Tibial nerve (tissue), 4 donors: ENCODE data around the gene CLEC11A. TPM values are rescaled to one million over a fixed set of nuclear protein-coding genes. Genes with fewer than 3 reads are reported as not detected.

Experiments used
- DNase-seq, 2 donors: peaks; one replicate each; pipeline ENCODE4 v3.0.0-alpha.2; 2019; ENCODE audit warnings: low spot score in 2 of 2
- H3K27ac ChIP-seq, 4 donors: fragments of 200-600 bp; sonication (generic) in 3 of 4; one replicate each; pipeline ENCODE4 v1.5.1; 2017 to 2019; ENCODE audit warnings: mild to moderate bottlenecking in 1 of 4
- H3K27me3 ChIP-seq, 2 donors: fragments of 200-600 bp; sonication (generic) in 1 of 2; one replicate each; pipeline versions ENCODE4 v1.5.1 to v1.6.0; 2017 to 2019
- H3K36me3 ChIP-seq, 3 donors: fragments of 200-600 bp; sonication (generic); one replicate each; pipeline ENCODE4 v1.5.1; 2018 to 2019
- H3K4me1 ChIP-seq, 4 donors: fragments of 200-600 bp; sonication (generic) in 3 of 4; one replicate each; pipeline ENCODE4 v1.5.1; 2017 to 2019
- H3K4me3 ChIP-seq, 4 donors: fragments of 200-600 bp; sonication (generic) in 3 of 4; one replicate each; pipeline ENCODE4 v1.5.1; 2017 to 2019; ENCODE audit warnings: mild to moderate bottlenecking in 1 of 4, moderate library complexity in 1 of 4
- H3K9me3 ChIP-seq, 4 donors: fragments of 200-600 bp; sonication (generic) in 3 of 4; one replicate each; pipeline ENCODE4 v1.5.1; 2017 to 2019
- EP300 ChIP-seq, 2 donors: sonication (generic); formaldehyde crosslinking; IDR thresholded peaks; one replicate each; pipeline ENCODE4 v1.6.1; 2017; ENCODE audit warnings: antibody characterized with exemption in 2 of 2, mild to moderate bottlenecking in 1 of 2
- POLR2A ChIP-seq, 2 donors: fragments of 450-650 bp; IDR thresholded peaks; one replicate each; pipeline ENCODE4 v1.6.1; 2017; ENCODE audit warnings: antibody characterized with exemption in 2 of 2, mild to moderate bottlenecking in 2 of 2, moderate library complexity in 2 of 2
- WGBS, 2 donors: methylation state at CpG; one replicate each; pipeline ENCODE4 v1.1.5; 2018; 5-methylcytosine and 5-hydroxymethylcytosine counted together
- total RNA-seq, 4 donors: library from RNA; depleted of rRNA; stranded (reverse); fragments of >200 nt; gene quantifications; one replicate each; pipeline ENCODE4 v1.1.0, GENCODE V29; 2016
- TF ChIP-seq, protein P1 (sequence below), 5 experiments: fragments of 200-600 bp in 3 of 5; fragments of 450-650 bp in 2 of 5; sonication (generic) in 3 of 5; IDR thresholded peaks; one replicate each; pipeline ENCODE4 v1.5.1; 2016 to 2019; ENCODE audit warnings: antibody characterized with exemption in 5 of 5, mild to moderate bottlenecking in 3 of 5, moderate library complexity in 2 of 5

CLEC11A gene
- total RNA-seq, 4 donors from 2014 or later, result 13.3 to 53.1 (median 25.9) TPM

DNA sequence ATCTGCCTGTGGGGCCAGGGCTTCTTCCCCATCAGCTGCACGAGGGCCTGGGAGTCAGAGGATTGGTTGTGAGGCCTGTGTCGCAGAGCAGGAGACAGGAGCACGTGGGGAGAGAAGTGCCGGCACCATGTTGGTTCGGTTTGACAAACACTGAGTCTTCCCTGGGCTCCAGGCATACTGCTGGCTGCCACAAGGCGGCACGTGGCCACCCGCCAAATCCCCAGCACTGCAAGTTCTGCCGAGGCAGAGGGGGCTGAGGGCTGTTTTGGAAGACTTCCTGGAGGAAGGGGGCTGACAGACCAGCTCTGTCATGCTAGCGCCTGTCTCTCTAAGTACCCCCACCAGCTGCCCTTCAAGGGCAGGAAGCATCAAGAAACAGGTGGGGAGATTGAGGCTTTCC, 13.1 kb upstream of the CLEC11A start:
- WGBS, 2 donors, result 58 to 60% methylated on average over 10 of the region's 10 CpGs
- TF ChIP-seq EP300 (IDR thresholded peaks at IDR 0.05) (no peak), POLR2A (IDR thresholded peaks at IDR 0.05) (no peak)
- TF ChIP-seq, protein P1, sequence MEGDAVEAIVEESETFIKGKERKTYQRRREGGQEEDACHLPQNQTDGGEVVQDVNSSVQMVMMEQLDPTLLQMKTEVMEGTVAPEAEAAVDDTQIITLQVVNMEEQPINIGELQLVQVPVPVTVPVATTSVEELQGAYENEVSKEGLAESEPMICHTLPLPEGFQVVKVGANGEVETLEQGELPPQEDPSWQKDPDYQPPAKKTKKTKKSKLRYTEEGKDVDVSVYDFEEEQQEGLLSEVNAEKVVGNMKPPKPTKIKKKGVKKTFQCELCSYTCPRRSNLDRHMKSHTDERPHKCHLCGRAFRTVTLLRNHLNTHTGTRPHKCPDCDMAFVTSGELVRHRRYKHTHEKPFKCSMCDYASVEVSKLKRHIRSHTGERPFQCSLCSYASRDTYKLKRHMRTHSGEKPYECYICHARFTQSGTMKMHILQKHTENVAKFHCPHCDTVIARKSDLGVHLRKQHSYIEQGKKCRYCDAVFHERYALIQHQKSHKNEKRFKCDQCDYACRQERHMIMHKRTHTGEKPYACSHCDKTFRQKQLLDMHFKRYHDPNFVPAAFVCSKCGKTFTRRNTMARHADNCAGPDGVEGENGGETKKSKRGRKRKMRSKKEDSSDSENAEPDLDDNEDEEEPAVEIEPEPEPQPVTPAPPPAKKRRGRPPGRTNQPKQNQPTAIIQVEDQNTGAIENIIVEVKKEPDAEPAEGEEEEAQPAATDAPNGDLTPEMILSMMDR (IDR thresholded peaks at IDR 0.05), result no peak
- H3K36me3 ChIP-seq, result no peaks in the 10 kb centered on the region
- H3K4me3 ChIP-seq, result no peak overlapping the region
- peaks cover 0 to 24% of the 10 kb centered on the region in 2 donors for H3K27me3 ChIP-seq
- DNase-seq, result no peak
- no peak overlapping the region for H3K27ac ChIP-seq
- H3K4me1 ChIP-seq, result no peaks in the 10 kb centered on the region
- H3K9me3 ChIP-seq, result peaks cover 0 to 10% (median 0%) of the 10 kb centered on the region in 4 donors

DNA sequence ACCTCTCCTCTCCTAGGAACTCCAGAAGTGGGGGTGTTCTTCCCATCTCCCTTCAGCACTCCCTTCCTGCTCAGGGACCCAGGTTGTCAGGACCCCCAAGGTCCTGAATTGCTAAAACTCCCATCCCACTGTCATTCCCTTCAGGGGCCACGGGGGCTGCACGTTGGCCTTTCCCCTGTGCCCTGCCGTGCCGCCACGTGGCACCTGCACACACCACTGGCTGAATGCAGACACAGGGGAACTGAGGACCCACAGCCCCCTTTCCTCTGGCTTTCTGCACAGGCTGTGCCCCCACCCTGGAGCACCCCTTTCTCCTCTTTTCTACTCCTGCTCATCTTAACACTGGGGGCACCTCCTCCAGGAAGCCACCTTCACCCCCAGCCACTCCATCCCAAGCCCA, 12.6 kb upstream of the CLEC11A start:
- H3K36me3 ChIP-seq, result no peaks in the 10 kb centered on the region
- H3K27me3 ChIP-seq, result peaks cover 0 to 27% of the 10 kb centered on the region in 2 donors

DNA sequence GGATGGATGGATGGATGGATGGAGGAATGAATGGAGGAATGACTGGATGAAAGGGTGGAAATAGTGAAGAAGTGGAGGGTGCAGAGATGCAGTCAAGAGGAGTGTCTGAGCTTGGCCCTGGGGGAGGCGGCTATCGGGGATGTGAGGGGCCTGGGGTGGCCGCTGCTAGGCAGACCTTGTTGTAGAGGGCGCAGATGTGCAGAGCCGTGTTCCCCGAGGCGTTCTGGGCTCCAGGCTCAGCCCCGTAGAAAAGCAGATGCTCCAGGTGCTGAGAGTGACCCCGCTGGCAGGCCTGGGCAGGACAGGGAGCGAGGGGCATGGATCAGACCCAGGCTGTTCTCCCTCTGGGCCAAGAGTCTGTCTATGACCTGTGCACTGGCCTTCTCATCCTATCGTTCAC, 12.0 kb upstream of the CLEC11A start:
- TF ChIP-seq EP300 (IDR thresholded peaks at IDR 0.05) (no peak), POLR2A (IDR thresholded peaks at IDR 0.05) (no peak)
- TF ChIP-seq, protein P1 (IDR thresholded peaks at IDR 0.05), result no peak
- WGBS, 2 donors, result 76 to 79% methylated on average over 10 to 11 of the region's 11 CpGs
- H3K4me1 ChIP-seq, result no peaks in the 10 kb centered on the region

More for the DNA sequence above, 12.6 kb upstream of the CLEC11A start:
- Histone ChIP-seq H3K27ac (no peak overlapping the region), H3K4me1 (no peaks in the 10 kb centered on the region), H3K4me3 (no peak overlapping the region), H3K9me3 (peaks cover 0 to 10% (median 0%) of the 10 kb centered on the region in 4 donors)
- no peak for TF ChIP-seq EP300 (IDR thresholded peaks at IDR 0.05)
- TF ChIP-seq, protein P1 (IDR thresholded peaks at IDR 0.05), result no peak
- no peak for TF ChIP-seq POLR2A (IDR thresholded peaks at IDR 0.05)
- 84 to 91% methylated on average over 5 of the region's 5 CpGs for WGBS, 2 donors
- DNase-seq, result no peak

DNA sequence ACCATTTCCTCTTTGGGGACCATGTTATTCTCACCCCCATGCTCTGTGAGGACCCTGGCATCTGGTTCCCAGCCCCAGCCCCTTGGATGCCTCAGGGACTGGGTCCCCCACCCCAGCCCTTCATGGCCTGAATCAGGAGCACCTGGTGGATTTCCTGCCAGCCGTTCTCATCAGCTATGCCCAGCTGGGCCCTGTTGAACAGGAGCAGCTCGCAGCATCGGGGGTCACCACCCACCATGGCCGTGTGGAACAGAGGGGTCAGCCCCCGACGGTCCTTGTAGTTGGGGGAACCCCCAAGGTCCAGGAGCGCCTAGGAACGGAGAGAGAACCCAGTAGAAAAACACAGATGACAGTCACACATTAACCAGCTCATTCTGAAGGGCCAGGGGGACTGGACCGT, 11.4 kb upstream of the CLEC11A start:
- peaks cover 0 to 38% of the 10 kb centered on the region in 2 donors for H3K27me3 ChIP-seq
- no peak for TF ChIP-seq POLR2A (IDR thresholded peaks at IDR 0.05)
- TF ChIP-seq EP300 (IDR thresholded peaks at IDR 0.05), result no peak
- TF ChIP-seq, protein P1 (IDR thresholded peaks at IDR 0.05), result no peak

More for the DNA sequence above, 12.0 kb upstream of the CLEC11A start:
- no peak overlapping the region for H3K27ac ChIP-seq
- DNase-seq, result no peak
- peaks cover 0 to 32% of the 10 kb centered on the region in 2 donors for H3K27me3 ChIP-seq
- no peak overlapping the region for H3K4me3 ChIP-seq
- no peaks in the 10 kb centered on the region for H3K36me3 ChIP-seq
- H3K9me3 ChIP-seq, result peaks cover 0 to 10% (median 0%) of the 10 kb centered on the region in 4 donors

DNA sequence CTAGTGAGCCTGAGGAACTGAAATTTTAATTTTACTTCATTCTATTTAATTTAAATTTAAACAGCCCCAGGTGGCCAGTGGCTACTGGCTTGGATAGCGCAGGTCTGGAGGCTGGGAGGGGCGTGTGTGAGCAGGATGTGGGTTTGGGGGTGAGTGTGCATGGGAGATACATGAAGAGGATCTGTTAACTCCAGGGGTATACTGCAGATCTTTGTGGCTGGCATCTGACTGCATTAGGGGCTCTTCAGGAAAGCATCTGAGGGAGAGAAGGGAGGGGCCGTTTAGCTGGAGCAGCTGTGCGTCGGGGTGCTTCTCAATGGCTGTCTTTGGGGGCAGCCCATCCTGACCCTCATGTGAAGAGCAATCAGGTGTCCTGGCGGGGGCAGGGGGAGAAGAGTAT, 10.3 kb upstream of the CLEC11A start:
- no peak overlapping the region for H3K27ac ChIP-seq

More for the DNA sequence above, 11.4 kb upstream of the CLEC11A start:
- Histone ChIP-seq H3K4me3 (no peak overlapping the region), H3K9me3 (peaks cover 0 to 4% (median 0%) of the 10 kb centered on the region in 4 donors), H3K36me3 (no peaks in the 10 kb centered on the region), H3K4me1 (no peaks in the 10 kb centered on the region), H3K27ac (no peak overlapping the region)
- 83 to 88% methylated on average over 8 to 9 of the region's 9 CpGs for WGBS, 2 donors
- DNase-seq, result no peak

More for the DNA sequence above, 10.3 kb upstream of the CLEC11A start:
- Histone ChIP-seq H3K27me3 (peaks cover 0 to 49% of the 10 kb centered on the region in 2 donors), H3K36me3 (no peaks in the 10 kb centered on the region), H3K9me3 (peaks cover 0 to 3% (median 0%) of the 10 kb centered on the region in 4 donors), H3K4me1 (no peaks in the 10 kb centered on the region), H3K4me3 (no peak overlapping the region)
- 81 to 83% methylated on average over 6 of the region's 6 CpGs for WGBS, 2 donors
- DNase-seq, result no peak
- TF ChIP-seq POLR2A (IDR thresholded peaks at IDR 0.05), result no peak
- no peak for TF ChIP-seq EP300 (IDR thresholded peaks at IDR 0.05)
- TF ChIP-seq, protein P1 (IDR thresholded peaks at IDR 0.05), result no peak
